HG02840 (cell line): Measurements from ENCODE around the gene LDLRAD1.
"Not testable (repeated sequence)": the region's sequence is repeated elsewhere in the genome, so short reads cannot be mapped to it uniquely, and the experiment has no call there.

Experiments
- ATAC-seq: cut with Tn5 transposase; IDR thresholded peaks from one replicate; pipeline ENCODE4 v1.9.1; 2021; ENCODE audit warnings: mild to moderate bottlenecking, moderate library complexity, moderate number of reproducible peaks; ENCODE audit not compliant: unreplicated experiment, low FRiP score

LDLRAD1 gene, protein sequence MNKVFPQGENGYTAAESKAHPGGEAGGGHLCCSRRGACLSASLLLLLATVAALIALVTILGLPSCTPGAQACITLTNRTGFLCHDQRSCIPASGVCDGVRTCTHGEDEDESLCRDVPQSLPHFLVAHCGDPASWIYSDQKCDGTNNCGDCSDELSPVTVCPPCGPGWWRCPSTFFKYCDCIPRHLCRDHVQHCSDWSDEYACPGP

DNA sequence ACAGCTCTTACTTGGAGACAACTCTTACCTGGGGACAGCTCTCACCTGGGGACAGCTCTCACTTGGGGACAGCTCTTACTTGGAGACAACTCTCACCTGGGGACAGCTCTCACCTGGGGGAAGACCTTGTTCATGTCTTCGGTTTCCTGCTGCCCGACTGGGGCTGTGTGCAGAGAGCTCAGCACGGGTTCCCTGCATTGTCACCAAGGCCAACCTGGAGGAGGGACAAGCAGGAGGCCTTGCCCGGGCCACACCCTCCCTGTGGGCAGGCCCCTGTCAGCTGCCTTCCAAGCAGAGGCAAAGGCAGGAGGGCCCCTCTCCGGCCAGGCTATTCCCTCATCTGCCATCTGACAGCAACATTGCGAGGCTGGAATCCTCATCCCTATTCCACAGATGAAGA lies at the start of gene LDLRAD1:
TSS of gene LDLRAD1 (minus strand) at position 208 of the 400 bp plus-strand sequence. CDS start at position 134, 74 bp downstream.
- no peak for ATAC-seq

DNA sequence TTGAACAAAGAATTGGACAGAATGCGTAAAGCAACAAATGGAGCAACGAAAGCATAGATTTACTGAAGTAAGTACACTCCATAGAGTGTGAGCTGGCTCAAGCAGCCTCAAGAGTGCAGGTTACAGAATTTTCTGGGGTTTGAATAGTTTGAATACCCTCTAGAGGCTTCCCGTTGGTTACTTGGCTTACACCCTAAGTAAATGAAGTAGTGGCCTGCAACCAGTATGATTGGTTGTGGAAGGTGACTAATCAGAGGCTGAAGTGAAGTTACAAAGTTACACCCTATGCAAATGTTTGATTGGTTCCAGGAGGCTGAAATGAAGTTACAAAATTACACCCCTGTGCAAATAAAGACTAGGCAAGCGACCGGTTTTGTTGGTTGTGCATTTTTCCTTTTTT lies 46.3 kb upstream of the LDLRAD1 start:
- ATAC-seq, result no peak

DNA sequence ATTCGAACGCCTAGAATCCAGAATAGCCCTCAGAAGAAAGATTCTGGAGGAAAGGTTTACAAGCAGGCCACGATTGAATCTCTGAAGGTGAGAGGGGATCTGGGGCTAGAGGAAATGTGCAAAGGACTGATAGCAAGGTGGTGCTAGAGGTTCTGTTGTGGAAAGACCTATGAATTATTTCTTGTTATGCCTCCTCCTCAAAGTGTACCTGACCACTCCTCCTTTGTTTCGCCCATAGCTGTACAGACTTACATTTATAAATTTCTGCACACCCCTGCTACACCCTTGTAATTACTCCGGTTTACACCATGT lies 36.4 kb upstream of the LDLRAD1 start:
- ATAC-seq, result no peak

DNA sequence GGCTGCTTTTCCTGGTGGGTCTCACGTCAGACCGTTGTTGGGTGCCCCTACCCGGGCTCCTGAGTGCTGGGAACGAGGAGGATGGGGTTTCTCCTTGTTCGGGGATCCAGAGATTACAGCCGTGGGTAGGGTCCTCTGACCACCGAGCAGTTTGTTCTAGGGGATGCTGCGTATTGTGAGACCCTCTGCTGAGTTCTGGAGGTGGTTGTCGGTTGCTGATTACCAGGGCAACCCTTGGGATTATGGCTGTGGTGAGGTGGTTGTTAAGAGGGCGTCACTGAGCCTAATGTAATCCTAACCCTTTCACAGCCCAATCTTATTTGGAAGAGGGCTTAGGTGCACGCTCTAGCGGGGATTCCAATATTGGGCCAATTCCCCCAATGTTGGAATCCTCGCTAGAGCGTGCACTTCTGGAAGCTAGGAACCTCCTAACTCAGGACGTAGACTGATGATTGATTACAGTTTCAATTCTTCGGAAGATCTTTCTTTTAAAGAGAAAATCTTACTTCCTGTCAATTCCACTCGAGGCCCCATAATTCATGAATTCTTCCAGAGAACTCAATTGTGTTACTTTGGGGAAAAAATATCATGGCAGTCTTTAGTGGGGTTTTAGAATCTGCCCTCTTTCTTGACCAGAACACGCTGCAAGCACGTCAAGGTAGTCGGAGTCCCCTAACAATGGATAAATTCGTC lies 35.9 kb upstream of the LDLRAD1 start:
- no peak for ATAC-seq

DNA sequence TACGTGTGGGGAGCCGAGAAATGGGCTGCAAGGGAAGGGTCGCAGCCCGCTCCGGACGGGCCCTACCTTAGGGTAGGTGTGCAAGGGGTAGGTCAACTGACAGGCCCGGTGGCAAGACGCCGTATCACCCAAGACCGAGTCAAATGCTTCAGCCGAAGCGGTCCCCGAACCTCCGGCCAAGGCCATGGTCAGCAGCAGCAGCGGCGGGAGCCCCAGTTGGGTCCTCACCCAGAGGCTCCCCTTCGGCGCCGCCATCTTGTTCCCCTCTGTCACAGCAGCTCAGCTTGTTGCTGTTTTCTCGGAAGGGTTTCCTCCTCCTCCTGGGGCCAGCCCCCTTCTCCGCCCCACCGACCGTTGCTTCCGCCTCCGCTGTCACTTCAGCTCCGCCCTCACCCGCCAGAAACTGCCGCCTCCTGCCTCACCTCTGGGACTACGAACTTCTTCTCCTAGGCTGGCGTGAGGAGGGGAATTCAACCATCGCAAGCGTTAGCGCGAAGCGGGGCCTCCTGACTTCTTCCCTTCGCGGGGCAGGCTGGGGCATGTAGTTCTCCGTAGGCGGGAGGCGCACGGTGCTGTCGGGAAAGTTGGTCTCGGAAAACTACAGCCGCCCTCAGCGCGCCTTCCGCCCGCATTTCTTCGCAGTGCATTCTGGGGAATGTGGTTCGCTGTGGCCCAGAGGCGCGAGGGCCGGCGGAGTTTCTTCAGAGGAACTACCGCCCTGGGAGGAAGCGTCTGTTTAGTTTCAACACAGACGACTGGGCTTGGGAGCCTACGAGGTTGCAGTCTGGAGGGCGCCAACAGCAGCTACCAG lies 35.2 kb upstream of the LDLRAD1 start, which contains the start of the genes TCEANC2 and TMEM59:
TSS of gene TCEANC2 (plus strand) at position 675 of the 811 bp plus-strand sequence. CDS start 815 bp downstream, outside the sequence.
TSS of gene TMEM59 (minus strand) at position 271 of the 811 bp plus-strand sequence. CDS start at position 255, 16 bp downstream.
- peak; percentile 93 for ATAC-seq

DNA sequence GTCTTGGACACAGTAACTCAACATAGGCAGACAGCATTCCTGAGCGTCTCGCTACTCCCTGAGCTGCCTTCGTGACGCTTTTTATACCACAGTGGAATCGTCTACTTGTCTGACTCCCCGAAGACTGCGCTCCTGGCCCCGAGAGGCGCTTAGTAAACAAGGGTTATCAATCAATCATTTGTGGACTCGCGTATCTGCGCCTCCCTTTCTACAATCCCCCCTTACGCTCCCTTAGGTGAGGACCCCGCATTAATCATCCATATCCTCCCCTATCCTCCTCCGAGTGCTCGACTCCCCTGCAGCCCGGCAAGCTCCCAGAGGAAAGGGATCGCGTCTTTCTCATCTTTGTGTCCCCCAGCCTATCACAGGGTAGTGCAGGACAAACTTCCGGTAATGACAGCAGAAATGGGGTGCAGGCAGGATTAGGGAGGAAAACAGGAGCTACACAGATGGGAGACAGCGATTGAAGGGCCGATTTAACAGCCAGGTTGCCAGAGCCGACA lies 34.5 kb upstream of the LDLRAD1 start:
- ATAC-seq, result peak; percentile 7

DNA sequence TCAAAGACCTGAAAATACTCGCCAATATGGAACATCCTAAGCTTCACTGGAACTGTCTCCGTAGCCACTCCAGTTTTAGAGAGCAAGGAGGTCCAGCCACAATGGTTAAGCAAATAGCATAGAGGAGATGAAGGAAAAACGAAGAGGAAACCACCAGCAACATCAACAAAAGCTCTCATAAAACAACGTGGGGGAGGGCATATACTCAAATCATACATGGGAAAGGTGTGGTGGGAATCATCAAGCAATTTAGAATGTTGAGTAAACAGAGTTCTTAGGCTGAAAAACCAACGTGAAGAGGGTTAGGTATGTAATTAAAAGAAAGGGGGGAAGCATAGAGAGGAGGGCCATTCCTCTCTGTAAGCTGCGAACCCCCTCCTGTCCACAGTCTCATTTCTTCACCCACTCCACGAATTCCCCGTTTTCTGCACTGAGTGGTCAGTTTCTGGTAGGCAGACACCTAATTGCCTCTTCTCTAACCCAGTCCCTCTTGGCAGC lies 34.0 kb upstream of the LDLRAD1 start:
- ATAC-seq, result no peak

DNA sequence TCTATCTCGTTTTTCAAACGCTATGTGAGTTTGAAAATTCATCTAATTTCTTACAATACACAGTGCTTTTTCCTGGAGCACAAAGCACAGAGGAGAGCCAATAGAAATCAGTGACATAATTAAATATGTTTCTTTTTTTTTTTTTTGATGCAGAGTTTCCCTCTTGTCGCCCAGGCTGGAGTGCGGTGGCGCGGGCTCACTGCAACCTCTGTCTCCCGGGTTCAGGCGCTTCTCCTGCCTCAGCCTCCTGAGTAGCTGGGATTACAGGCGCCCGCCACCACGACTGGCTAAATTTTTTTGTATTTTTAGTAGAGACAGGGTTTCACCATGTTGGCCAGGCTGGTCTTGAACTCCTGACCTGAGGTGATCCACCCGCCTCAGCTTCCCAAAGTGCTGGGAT lies 32.4 kb upstream of the LDLRAD1 start:
- ATAC-seq, result not testable (repeated sequence)

DNA sequence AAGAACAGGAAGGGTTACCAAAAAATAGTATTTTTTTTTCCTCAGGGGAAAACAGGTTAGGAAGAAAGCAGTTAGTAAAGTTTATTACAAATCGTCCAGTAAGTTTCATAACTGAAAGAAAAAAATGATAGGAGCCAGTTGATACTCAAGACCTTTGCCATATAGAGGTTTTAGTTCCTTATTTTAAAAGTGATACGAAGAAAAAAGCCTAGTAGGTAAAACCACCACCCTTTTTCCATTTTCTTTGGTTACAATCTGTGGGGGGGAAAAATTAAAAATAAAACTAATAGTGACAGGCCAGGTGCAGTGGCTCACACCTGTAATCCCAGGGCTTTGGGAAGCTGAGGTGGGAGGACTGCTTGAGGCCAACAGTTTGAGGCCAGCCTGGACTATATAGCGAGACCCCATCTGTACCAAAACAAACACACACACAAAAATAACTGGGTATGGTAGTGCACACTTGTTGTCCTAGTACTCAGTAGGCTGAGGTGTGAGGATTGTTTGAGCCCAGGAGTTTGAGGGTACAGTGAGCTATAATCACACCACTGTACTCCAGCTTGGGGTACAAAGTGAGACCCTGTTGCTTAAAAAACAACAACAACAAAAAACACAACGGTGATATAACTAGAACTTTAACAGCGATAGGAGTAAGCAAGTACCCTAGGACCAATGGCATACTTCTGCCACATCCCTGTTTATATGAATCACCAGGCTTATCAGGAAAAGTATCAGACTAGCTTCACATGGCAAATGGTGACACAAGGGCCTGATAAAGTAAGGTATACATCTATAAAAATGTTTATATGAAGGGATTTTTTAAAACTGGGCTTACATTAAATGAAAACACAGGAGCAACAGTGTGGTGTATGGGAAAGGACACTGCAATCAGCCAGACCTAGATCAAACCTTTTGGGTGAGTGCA lies 29.7 kb upstream of the LDLRAD1 start:
- ATAC-seq, result no peak

DNA sequence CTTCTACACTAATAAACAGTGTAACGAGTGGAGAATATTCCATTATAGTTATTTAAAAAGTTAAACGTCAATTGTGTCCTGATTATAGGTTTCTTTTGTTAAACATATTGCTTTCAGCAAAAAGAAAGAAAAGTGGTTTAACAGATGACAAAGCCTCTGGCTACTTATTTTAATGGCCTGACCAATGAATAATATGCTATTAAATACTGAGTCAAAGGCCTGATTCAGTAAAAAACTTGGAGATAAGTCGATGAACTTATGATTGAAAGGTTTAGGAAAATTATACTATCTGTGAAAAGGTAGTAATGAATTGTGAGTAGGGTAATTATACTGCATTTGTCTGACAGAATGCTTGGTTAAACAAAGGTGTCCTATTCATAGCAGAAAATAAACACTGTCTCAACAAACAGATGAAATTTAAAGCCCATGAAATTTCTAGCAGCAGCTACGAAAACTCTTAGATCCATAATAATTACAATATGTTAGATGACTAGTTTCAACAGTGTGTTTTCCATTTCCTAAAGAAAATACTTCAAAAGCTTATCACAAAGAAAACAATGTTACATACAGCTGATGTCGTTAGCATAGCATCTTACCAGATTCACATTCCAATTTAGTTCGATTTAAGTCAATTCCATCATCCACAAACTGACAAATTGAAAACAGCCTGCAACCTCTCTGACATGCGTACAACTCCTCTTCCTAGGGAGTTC lies 28.8 kb upstream of the LDLRAD1 start:
- no peak for ATAC-seq

DNA sequence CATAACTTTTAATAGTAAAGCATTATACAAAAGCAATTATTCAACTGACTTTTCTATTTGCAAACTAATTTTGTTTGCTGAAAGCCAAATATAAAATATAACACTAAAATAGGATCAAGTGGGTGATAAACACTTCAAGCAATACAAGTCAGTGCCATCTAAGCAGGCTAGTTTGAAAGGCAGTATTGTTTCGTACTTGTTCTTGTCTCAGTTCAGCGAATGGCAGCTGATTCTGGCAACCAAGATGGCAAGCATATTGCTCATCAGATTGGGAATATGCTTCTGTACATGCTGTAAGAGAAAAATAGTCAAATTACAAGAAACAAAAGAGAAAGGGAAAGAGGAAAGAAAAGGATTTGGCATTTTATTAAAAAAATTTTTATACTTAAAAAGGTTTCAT lies 27.5 kb upstream of the LDLRAD1 start:
- no peak for ATAC-seq

DNA sequence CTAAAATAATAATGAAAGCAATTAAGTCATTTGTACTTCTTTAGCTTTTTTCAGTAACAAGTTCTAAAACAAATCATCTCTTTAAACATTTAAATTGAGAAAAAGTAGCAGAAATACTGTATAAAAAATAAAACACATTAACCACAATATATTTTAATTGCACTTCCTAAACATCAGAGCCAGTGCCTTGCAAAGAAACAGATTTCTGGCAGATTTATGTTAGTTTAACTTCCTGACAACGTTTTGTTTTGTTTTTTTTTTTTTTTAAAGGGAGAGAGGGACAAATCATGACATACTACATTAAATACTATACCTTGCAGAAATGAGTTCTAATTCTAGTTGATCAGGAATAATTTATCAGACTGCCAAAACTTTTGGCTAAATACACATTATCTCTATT lies 23.8 kb upstream of the LDLRAD1 start:
- ATAC-seq, result no peak

DNA sequence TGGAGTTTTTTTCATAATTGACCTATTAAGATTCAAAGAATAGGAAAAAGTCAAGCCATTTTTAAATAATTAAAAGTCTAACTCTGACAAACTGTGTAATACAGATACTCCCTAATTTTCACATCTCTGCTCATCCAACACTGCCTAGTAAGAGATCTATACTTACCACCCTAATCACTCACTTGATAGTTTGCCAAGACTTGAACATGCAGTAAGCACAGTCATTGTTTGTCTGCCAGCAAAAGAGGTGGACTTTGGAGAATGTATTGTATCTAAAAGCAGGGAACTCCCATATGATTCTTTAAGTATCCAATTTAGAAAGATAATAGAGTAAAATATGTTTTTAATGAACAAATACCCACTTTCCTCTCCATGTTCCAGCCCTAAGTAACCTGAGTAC lies 19.5 kb upstream of the LDLRAD1 start:
- no peak for ATAC-seq

DNA sequence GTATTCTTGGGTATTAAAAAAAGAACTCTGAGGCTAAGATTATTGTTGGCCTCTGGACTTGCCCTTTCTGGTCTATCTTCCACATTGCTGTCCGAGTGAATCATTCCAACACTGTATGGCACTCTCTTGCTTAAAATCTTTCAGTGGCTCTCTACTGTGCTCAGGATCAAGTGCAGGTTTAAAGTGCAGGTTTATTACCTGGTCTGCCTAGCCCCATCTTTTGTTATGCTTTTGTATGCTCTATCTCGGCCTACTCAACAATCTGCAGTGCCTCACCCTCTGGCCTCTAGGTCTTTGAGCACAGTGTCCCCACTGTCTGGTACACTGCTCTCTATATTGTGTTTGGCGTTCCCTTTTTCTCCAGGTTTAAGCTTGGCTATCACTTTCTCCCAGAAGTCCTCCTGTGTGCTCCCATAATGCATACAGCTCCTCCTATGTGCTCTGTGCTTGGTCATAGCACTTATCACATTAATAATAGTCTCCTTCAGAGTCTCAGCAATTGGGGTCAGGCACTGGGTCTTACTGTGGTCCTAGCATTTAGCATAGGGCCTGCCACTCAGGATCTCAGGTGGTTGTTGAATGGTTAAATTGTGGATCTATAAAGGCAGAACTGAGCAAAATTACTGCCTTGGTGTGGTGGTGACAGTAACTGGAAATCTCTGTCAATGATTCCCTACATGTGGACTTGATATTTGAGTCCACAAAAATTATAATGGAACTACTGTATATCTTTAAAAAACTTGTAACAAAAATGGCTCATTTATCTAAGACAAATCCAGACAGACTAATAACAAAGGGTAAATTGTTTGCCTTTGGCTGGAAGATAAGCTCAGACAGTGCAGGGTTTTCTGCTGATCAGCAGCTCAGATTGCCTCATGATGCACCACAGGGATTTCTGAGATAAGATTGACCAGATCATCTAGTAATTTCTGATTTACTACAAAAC lies 10.6 kb upstream of the LDLRAD1 start:
- ATAC-seq, result no peak

DNA sequence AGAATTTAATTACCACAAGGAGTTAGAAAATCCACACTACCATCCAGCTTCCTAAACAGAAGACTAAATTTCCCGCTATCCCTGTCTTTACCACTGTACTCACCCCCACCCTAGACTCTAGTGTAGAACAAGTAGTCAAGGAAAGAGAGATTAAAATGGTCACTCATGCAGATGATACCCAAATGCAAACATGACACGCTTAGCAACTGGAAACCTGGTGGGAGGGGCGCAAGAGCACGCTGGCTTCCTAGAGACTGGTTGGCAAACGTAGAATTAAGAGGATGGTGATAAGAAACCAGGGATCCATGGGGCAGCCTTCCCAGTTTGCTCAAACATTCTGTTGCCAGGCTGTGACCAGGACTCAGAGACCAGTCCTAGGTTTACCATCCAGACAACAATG lies 9.9 kb upstream of the LDLRAD1 start:
- no peak for ATAC-seq

DNA sequence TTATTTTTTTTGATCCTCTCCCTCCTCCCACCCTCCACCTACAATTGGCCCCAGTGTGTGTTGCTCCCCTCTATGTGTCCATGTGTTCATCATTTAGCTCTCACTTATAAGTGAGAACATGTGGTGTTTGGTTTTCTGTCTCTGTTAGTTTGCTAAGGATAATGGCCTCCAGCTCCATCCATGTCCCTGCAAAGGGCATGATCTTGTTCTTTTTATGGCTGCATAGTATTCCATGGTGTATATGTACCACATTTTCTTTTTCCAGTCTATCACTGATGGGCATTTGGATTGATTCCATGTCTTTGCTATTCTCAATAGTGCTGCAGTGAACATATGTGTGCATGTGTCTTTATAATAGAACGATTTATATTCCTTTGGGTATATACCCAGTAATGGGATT lies 6.8 kb upstream of the LDLRAD1 start:
- ATAC-seq, result not testable (repeated sequence)

DNA sequence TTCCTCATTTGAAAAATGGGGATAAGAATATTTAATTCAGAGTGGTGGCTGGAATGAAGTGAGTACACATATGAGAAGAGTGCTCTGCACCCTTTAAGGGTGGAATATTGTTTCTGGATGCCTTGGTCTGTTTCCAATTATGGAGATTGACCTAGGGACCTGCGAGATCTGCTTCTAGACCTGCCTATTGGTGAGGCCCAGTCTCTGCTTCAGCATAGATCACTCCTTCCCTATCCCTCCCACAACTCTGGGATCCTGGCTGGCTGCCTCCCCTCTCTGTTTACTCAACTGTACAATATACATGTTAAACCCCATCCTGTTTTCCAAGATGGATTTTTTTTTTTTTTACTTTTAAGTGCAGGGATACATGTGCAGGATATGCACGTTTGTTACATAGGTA lies 6.4 kb upstream of the LDLRAD1 start:
- no peak for ATAC-seq

DNA sequence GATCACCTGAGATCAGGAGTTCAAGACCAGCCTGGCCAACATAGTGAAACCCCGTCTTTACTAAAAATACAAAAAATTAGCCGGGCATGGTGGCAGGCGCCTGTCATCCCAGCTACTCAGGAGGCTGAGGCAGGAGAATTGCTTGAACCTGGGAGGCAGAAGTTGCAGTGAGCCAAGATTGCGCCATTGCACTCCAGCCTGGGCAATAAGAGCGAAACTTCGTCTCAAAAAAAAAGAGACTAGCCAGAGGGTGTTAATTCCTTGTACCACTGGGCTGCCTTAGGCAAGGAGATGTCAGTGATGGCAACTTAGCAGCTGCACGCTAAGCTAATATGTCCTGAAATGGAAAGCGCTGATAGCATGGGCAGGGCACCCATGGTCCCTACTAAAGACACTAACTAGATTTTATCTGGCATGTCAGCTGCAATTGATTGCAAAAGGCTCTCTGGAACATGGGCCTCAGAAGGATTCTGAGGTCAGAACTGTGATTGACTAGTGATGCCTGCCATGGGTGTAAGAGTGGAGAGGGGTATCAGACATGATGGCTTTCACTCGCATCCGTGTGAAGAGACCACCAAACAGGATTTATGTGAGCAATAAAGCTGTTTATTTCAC lies 1.7 kb upstream of the LDLRAD1 start:
- not testable (repeated sequence) for ATAC-seq
